HG03097 (cell line): Measurements from ENCODE around the gene SPDYE17.
"Not testable (repeated sequence)": the region's sequence is repeated elsewhere in the genome, so short reads cannot be mapped to it uniquely, and the experiment has no call there.

Experiments used
- ATAC-seq: cut with Tn5 transposase; IDR thresholded peaks from one replicate; pipeline ENCODE4 v1.9.1; 2021; ENCODE audit not compliant: unreplicated experiment, low FRiP score

The SPDYE17 gene, protein sequence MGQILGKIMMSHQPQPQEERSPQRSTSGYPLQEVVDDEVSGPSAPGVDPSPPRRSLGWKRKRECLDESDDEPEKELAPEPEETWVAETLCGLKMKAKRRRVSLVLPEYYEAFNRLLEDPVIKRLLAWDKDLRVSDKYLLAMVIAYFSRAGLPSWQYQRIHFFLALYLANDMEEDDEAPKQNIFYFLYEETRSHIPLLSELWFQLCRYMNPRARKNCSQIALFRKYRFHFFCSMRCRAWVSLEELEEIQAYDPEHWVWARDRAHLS

GRCh38 chr7:77032261-77032660, at the start of gene SPDYE17:
TSS of gene SPDYE17 (minus strand) at chr7:77032361. CDS start at chr7:77030570, 1,791 bp downstream.
- not testable (repeated sequence) for ATAC-seq

DNA sequence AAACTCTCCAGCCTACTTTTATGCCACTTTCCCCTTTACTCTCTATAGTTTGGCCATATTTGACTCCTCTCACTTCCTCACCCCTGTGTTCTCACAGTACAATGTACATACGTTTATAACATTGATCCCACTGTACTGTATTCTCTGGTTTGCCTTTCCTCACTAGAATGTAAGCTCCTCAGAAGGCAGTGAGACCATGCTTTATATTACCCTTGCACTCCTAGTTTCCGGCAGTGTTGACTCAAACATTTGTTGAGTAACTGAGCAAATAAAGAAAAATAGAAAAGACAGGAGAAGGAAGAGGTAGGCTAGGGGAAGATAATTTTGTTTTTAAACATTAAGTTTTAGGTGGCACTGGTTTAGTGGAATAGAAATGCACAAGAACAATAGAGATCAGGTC, 48.1 kb upstream of the SPDYE17 start:
- ATAC-seq: not testable (repeated sequence)

- ATAC-seq: not testable (repeated sequence)
Observed at GRCh38 chr7:77079624-77080023, 47.5 kb upstream of the SPDYE17 start.

GRCh38 chr7:77079112-77079511, 47.0 kb upstream of the SPDYE17 start:
- ATAC-seq: not testable (repeated sequence)

GRCh38 chr7:77077060-77077459, 44.9 kb upstream of the SPDYE17 start:
- not testable (repeated sequence) for ATAC-seq

DNA sequence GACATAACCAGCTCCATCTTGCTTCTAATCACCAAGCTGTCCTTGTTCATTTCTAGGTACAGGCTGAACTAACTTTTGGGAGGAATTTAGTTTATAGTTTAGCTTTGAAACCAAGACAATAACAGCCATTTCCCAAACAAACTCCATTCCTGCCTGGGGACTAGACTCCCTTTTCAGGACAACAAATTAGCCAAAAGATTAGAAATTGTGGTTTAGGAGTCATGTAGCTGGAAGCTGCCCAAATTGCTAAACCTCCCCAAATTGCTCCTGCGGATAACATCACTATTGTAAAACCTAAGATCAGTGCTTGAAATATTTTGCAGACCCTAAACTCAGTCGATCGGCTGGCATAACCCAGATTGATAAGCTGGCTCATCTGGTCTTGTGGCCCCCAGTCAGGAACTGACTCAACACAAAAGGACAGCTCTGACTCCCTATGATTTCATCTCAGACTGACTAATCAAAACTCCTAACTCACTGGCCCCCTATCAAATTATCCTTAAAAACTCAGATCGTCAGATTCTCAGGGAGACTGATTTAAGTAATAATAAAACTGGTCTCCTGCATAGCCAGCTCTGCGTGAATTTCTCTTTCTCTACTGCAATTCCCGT, 42.7 kb upstream of the SPDYE17 start:
- not testable (repeated sequence) for ATAC-seq

DNA sequence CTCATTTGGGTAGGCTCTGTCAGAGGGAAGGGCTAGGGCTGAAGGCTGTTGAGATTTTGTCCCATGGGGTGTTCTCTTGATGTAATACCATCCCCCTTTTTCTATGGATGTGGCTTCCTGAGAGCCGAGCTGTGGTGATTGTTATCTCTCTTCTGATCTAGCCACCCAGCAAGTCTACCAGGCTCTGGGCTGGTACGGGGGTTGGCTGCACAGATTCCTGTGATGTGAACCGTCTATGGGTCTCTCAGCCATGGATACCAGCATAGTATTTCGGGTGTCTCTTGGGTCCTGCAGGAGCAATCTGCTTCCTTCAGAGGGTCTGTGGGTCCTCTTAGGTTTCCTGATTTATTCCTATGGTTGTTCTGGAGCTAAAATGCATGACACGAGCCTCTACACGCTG, 38.9 kb upstream of the SPDYE17 start:
- ATAC-seq: not testable (repeated sequence)

DNA sequence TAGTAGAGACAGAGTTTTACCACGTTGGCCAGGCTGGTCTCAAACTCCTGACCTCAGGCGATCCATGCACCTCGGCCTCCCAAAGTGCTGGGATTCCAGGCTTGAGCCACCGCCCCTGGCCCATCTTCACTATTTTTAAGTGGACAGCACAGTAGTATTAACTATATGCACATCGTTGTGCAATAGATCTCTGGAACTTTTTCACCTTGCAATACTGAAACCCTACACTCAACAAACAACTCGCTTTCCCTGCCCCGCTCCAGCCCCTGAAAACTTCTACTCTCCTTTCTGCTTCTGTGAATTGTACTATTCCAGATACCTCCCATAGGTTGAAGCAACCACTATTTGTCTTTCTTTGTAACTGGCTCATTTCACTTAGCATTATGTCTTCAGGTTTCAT, 33.7 kb upstream of the SPDYE17 start:
- not testable (repeated sequence) for ATAC-seq

DNA sequence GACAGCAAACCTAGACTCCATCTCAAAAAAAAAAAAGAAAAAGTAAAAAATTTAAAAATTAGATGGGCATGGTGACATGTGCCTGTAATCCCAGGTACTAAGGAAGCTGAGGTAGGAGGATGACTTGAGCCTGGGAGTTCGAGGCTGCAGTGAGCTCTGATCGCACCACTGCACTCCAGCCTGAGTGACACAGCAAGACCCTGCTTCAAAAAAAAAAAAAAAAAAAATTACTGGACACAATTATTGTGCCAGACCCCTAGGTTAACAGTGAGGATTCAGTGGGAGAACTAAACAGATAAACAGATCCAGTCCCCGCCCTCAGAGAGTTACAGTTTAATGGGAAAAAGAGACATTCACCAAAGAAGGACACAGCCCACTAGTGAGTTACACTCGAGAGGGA, 31.6 kb upstream of the SPDYE17 start:
- not testable (repeated sequence) for ATAC-seq

DNA sequence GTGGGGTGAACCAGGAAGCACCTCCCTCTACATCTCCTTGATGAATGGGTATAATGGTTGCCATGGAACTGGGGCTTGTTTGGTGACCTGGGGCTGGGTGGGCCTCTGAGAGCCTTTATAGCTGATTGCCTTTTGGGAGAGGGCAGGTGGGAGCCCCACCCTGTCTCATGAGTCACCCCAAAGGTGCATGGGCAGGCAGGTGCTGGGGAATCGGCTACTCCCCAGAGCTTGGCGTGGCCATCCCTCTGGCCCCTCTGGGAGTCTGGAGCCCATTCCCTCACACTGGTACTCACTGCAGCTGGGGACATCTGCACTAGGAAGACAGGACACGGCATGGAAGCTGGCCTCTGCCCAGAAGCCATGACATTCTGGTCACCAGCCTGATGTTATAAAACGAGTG, 30.4 kb upstream of the SPDYE17 start, which contains the start of gene SPDYE18:
TSS of gene SPDYE18 (minus strand) at position 2 of the 400 bp plus-strand sequence. CDS start 2,046 bp downstream, outside the sequence.
- ATAC-seq: not testable (repeated sequence)

- not testable (repeated sequence) for ATAC-seq
Observed at GRCh38 chr7:77026349-77026748, 5.8 kb downstream of the SPDYE17 start.

DNA sequence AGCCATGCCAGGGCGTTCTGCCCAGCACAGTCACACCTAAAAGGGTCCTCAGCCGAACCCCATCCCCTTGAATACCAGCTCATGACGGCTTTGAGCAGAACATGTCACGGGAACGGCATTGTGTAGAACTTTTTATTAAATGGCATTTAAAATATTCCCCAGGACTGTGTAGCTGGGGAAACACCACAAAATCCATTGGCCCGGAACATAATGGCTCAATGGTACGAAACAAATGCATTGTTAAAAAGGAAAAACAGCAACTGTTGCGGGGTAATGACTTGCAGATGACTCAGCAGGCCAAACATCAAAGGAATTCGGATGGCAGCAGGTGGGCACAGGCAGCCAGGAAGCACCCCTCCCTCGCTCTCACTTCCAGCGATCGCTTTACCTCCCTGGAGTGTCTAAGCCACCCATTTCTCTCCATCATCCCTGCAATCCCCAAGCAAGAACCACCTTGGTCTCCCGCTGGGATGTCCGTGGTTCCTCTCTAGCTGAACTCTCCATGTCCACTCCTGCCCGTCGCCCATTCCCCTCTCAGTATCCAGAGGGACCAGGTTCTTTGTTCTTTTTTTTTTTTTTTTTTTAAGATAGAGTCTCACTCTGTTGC, 22.0 kb downstream of the SPDYE17 start:
- not testable (repeated sequence) for ATAC-seq

DNA sequence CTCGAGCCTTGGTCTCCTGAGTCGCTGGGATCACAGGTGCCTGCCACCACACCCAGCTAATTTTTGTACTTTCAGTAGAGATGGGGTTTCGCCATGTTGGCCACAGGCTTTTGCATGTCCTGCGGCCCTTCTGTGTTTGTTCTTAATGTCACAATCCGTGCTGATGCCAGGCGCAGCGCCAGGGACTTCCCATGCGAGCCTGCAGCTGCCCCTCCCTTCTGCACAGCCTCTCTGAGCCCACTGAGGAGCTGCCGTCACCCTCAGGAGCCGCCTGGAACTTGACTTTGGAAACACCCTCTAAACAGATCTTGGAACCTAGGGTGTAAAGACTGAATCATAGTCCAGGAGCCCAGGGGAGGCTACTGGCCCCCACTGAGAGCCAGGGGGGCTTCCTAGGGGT, 24.2 kb downstream of the SPDYE17 start:
- not testable (repeated sequence) for ATAC-seq

GRCh38 chr7:77006127-77007110, 25.7 kb downstream of the SPDYE17 start:
- ATAC-seq: not testable (repeated sequence)

GRCh38 chr7:77005461-77006057, 26.6 kb downstream of the SPDYE17 start:
- ATAC-seq: not testable (repeated sequence)

DNA sequence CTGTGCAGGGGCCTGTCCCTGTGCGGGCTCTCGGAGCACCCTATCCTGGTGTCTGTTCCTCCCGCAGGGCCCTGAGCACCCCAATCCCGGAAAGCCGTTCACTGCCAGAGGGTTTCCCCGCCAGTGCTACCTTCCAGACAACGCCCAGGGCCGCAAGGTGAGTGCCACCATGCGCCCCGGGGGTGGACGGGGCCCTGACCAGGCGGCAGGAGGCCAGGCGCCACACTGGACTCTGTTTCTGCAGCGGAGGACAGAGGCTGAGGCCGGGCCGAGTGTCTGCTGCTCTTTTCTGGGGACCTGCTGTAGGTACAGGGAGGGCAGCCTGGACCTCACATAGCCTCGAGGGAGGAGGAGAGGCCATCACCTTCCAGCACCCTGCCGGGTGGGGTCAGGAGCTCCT, 28.0 kb downstream of the SPDYE17 start:
- not testable (repeated sequence) for ATAC-seq

DNA sequence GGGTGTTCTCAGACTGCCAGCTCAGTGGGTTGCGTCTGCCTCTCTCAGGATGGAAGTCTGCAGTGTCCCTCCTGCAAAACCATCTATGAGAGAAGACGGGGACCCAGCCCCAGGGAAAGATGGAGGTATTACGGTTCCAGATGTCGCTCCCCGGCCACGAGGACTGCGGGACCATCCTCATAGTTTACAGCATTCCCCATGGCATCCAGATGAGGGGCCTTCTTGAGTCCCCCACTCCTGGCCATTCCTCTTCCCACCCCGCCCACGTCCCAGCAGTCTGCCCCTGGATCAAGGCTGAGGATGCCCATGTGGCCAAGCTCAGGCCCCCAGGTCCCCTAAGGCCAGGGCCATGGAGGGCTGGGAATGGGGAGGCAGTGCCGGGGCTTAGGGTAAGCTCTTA, 28.9 kb downstream of the SPDYE17 start:
- not testable (repeated sequence) for ATAC-seq

- not testable (repeated sequence) for ATAC-seq
Observed at GRCh38 chr7:77002678-77003233, 29.4 kb downstream of the SPDYE17 start.

GRCh38 chr7:77002104-77002503, 30.1 kb downstream of the SPDYE17 start:
- not testable (repeated sequence) for ATAC-seq
